OCI-LY7 (cell line): ENCODE results near the gene NUDCD3.

Experiments used
- CTCF ChIP-seq: fragments of 200-600 bp; sonication (generic); conservative IDR thresholded peaks from 2 replicates; pipeline ENCODE4 v1.5.1; 2014; ENCODE audit warnings: mild to moderate bottlenecking, antibody characterized with exemption, low read length, moderate library complexity, mixed read lengths
- EZH2phosphoT487 ChIP-seq: fragments of 200-600 bp; sonication (generic); IDR thresholded peaks from 2 replicates; pipeline ENCODE4 v1.6.1; 2018; ENCODE audit warnings: low read depth, borderline replicate concordance, mild to moderate bottlenecking, mixed run types, antibody characterized with exemption, low read length, moderate library complexity, mixed read lengths

- TF ChIP-seq CTCF (no peak), EZH2phosphoT487 (no peak)
These were observed 81.9 kb downstream of the NUDCD3 start for GRCh38 chr7:44408596-44408995.
